ENCODE measurements around the gene REEP6.
"Not testable (repeated sequence)": the region's sequence is repeated elsewhere in the genome, so short reads cannot be mapped to it uniquely, and the experiment has no call there.

REEP6 gene

DNA sequence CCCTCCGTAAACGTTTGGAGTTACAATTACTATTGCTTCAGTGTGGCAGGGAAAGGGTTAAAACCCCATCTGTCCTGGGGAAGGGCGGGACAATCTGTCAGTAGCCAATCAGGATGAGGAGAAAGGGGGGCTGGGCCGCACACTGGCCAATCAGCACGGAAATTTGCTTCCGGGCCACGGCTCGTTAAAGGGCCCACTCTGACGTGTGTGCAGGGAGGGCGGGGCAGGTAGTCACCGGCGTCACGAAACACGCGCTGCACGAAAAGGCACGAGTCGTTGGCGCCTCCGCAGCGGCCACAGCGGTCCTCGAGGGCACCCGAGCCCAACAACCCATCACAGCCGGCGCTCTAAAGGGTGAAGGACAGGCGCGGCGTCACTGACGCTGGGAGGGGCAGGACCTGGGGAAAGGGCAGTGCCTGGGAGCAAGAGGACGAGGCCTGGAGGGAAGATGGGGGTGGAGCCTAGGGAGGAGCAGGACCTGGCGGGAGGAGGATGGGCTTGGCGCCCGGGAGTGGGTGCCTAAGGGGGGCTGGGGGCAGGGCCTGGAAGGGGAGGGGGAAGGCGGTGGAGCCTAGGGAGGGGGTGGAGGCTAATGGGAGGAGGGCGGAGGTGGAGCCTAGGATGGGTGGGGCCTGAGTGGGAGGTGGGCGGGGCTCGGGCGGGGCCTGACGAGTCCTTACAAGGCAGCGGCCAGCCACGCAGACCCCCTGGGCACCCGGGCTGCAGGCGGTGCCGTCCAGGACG, 17.0 kb downstream of the REEP6 start:
- DNase-seq (ENCODE audit: low read depth), result peak; percentile 68

GRCh38 chr19:1508507-1508856, 17.5 kb downstream of the REEP6 start:
- no peak for DNase-seq (ENCODE audit: low read depth)

- no peak for DNase-seq (ENCODE audit: low read depth)
These were observed 18.8 kb downstream of the REEP6 start for GRCh38 chr19:1509602-1510441.

GRCh38 chr19:1510442-1510806, 19.4 kb downstream of the REEP6 start:
- no peak for DNase-seq (ENCODE audit: low read depth)

DNA sequence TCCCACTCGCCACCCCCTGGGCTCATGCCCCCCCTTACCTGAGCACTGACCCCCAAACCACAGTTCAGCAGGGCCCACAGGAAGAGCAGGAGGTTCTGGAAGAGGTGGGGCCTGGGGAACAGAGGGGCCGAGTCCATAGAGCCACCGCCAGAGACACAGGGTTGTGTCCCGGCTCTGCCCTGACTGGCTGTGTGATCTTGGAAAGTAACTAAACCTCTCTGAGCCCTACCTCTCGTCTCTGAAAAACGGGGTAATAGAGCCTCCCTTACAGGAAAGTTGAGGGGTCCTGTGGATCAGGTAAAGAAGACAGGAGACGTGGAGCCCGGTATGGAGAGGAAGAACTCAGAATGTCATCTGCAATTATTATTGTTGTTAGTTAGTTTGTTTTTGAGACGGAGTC, 19.8 kb downstream of the REEP6 start:
- no peak for DNase-seq (ENCODE audit: low read depth)

- DNase-seq (ENCODE audit: low read depth), result no peak
These were observed 20.6 kb downstream of the REEP6 start for GRCh38 chr19:1511318-1512317.

- no peak for DNase-seq (ENCODE audit: low read depth)
These were observed 21.9 kb downstream of the REEP6 start, which contains the start of gene ADAMTSL5 for GRCh38 chr19:1512671-1513498. ADAMTSL5 (minus strand) TSS chr19:1513019; CDS start chr19:1510943, 2,076 bp downstream.

DNA sequence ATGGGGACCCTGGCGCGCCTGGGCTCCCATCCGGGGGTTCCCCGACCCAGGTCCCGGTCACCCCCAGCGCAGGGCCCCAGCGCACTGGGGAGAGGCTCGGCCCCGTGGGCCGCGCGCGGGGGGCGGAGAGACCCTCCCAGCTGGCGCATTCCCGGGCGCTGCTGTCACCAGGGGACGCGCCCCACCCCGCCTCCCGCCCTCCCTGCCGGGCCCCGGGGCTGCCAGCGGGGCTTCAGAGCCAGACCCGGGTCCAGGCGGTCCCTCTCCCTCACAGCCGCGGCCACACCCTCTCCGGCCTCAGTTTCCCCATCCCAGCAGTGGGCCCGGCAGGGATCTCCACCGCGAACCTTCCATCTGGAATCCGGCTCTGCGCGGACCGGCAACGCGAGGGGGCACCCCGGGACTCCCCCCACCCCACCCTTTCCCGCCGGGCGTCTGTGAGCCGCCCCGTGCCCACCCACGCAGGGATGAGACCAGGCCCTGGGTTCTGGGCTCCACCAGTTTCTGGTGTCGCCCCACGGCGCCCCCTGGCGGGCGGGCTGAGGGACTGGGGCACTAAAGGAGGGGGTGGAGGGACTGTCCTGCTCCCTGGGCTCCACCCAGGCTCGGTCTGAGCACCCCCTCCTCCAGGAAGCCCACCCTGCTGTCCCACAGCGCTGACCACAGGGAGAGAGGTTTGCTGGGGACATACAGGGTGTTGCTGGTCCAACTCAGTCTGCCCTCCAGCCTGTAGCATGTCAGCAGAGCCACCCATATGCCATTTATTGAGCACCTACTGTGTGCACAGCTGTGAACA, 22.7 kb downstream of the REEP6 start:
- no peak for DNase-seq (ENCODE audit: low read depth)

DNA sequence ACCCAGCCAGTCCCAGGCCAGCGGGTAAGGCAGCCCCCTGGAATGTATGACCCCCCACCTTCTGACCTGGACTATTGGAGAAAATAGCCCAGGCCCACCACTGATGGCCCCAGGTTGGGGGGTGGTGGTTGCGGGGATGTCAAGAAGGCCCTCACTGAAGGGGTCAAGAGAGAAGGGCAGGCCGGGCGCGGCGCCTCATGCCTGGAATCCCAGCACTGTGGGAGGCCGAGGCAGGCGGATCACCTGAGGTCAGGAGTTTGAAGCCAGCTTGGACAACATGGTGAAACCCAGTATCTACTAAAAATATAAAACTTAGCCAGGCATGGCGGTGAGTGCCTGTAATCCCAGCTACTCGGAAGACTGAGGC, 23.3 kb downstream of the REEP6 start:
- no peak for DNase-seq (ENCODE audit: low read depth)

GRCh38 chr19:1514986-1515721, 24.2 kb downstream of the REEP6 start:
- DNase-seq (ENCODE audit: low read depth), result no peak

DNA sequence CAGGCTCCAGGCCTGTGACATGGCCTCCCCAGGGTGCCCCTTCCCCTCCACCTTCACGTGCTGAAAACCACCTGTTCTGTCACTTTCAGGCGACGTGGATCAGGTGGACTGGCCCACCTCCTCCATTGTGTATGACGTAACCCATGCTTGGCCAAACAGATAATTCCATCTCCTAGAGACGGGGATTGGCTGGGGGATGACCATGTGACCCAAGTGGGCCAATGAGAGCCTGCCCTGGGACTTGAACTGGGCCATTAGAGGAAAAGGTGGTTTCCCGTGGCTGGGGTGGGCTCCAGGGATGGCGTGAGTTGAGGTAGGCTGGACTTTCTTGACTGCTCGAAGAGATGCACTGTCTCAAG, 25.4 kb downstream of the REEP6 start:
- DNase-seq (ENCODE audit: low read depth), result no peak

DNA sequence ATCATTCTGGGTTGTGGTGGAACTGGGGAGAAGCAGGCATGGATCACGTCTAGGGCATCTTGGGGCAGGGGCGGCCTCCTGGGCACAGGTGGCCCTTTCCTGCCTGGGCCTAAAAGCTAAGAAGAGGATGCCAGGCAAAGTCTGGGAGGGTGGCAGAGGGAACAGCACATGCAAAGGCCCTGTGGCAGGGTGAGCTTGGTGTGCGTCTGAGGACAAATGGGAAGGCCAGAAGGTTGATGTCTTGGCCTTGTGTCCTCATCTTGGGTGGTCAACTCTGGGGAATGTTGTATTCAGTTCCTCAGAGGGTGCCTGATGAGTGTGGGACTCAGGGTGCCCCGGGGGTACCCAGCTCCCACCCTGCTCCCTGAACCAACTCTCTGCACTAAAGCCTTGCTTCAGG, 27.5 kb downstream of the REEP6 start:
- DNase-seq (ENCODE audit: low read depth), result no peak

GRCh38 chr19:1519802-1520201, 28.8 kb downstream of the REEP6 start:
- not testable (repeated sequence) for DNase-seq (ENCODE audit: low read depth)

DNA sequence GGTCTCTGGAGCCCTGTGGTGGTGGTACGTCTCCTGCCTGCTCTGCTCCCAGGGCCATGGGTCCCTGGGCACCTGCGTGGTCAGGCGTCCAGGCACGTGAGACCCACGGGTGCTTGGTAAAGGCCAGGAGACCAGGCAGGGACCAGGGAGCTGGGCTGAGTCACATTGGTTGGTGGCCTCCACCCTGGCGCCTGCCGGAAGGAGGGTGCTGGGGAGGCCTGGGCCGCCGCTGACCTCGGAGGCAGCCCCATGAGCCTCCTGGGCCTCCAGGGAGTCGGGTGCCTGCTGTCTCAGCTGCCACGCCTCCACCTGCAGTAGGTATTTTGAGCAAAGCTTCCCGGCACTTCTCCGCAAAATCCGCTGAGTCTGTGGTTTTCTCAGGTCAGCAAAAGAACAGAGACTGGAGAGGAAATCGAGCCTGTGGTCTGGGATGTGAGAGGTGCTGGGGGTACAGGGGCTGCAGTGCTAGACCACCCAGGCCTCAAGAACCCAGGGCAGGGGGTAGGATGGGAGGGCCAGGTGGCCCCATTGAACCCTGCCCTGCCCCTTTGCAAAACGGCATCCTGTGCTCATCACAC, 29.3 kb downstream of the REEP6 start:
- DNase-seq (ENCODE audit: low read depth), result no peak

DNA sequence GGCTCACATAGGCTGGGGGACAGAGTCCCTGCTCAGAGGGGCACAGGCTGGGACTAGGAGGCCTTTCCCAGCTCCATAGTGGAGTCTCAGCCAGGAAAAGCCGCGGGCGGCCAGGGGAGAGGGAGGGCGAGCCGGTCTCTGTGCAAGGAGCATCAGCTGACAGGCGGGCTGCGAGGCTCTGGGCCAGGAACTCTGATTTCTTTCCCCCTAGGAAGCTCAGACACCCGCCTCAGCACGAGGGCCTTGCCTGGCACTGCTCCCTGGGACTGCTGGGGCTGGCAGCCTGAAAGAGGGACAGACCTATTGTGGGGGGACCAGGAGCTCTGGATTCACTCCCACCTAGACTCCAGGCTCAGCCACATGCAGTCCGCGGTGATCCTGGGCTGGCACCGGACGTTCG, 30.7 kb downstream of the REEP6 start:
- no peak for DNase-seq (ENCODE audit: low read depth)

DNA sequence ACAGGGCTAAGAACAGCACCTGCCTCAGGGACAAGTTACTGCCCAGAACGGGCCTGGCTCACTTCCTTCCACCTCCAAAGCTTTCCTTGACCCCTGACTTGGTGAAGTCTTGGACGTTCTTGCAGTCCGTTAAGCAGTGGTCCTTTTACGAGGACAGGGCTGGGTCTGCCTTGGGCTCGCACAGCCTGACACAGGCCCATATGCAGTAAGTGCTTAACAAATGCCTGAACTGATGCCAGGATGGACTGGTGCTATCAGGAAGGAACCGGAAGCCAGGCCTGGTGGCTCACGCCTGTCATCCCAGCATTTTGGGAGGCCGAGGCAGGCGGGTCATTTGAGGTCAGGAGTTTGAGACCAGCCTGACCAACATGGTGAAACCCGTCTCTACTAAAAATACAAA, 31.1 kb downstream of the REEP6 start:
- DNase-seq (ENCODE audit: low read depth), result no peak

GRCh38 chr19:1522838-1523237, 31.9 kb downstream of the REEP6 start:
- no peak for DNase-seq (ENCODE audit: low read depth)

DNA sequence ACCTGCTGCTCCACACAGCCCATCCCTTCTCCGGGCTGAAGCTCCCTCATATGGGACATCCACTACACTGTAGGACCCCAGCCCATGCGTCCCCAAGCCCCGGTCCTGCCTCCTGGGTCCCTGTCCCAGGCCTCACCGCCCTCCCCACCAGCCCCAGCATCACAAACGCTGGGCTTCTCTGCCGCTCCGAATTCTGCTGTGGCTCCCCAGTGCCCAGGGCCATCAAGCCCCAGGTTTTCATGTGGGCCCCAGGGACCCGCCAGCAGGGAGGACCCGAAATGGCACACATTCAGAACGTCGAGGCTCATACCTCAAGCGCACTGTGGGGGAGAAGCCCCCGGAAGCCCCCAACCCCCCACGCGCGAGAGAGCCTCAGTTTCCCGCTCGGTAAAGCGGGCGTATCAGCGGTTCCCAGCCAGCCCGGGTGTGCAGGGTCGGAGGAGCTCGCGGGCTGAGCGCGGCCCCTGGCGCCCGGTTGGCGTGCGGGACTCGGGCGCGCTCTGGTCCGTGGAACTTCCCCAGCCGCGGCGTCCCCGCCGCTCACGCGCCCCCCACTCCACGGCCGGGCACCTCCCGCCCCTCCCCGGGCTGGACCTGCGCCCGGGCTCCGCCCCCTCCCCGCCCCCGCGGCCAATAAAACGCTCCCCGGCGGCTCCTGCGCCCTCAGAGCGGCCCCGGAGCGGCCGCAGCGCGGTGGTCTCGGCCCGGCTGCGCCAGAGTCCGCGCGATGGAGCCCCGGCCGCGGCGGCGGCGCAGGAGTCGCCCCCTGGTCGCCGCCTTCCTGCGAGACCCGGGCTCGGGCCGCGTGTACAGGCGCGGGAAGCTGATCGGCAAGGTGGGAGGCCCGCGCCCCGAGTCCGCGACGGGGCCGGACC, 32.7 kb downstream of the REEP6 start, which contains the start of gene PLK5:
Gene PLK5, plus strand, starts transcription at position 666 of the 875 bp plus-strand sequence. CDS start 2,920 bp downstream, outside the sequence.
- DNase-seq (ENCODE audit: low read depth), result no peak
